GM19099 (cell line): ENCODE results near the gene IFT22.

Source experiments
- POLR2A ChIP-seq: IDR thresholded peaks from 3 replicates; pipeline ENCODE4 v1.6.1; 2011; ENCODE audit warnings: low read depth; ENCODE audit not compliant: insufficient read length; ENCODE audit errors: extremely low read depth

Gene IFT22

DNA sequence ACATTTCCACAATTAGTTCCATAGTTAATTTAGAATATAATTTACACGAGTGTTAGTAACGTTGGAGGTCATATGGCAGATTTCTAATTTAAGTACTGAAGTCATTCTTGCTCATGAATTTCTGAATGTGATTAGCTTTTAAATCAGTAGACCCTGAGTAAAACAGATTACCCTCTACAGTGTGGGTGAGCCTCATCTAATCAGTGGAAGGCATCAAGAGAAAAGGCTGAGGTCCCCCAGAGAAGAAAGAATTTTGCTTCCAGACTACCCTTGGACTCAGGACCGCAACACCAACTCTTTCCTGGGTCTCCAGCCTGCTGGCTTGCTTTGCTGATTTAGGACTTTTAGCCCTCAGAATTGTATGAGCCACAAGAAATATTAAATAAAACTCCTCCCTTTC, 33.2 kb downstream of the IFT22 start:
- no peak for TF ChIP-seq POLR2A

DNA sequence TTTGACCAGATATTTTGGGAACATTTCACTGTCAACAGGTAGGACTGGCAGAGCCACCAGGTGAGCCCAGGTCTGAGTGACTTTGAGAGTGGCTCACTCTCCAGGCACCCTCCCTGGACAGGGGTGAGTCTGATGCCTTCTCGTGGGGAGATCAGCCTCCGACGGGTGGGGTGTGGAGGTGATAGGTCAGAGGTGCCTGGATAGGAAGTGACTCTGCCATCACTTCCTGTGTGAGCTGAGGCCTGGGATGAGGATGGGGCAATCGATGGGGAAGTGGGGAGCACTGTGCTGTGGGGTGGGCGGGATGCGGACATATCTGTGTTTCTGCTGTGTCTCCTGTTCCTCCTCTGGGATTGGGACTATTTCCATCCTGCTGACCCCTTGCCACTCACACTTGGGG, 34.6 kb downstream of the IFT22 start:
- no peak for TF ChIP-seq POLR2A

- no peak for TF ChIP-seq POLR2A
Measured at GRCh38 chr7:101285171-101285570, 36.4 kb downstream of the IFT22 start.

DNA sequence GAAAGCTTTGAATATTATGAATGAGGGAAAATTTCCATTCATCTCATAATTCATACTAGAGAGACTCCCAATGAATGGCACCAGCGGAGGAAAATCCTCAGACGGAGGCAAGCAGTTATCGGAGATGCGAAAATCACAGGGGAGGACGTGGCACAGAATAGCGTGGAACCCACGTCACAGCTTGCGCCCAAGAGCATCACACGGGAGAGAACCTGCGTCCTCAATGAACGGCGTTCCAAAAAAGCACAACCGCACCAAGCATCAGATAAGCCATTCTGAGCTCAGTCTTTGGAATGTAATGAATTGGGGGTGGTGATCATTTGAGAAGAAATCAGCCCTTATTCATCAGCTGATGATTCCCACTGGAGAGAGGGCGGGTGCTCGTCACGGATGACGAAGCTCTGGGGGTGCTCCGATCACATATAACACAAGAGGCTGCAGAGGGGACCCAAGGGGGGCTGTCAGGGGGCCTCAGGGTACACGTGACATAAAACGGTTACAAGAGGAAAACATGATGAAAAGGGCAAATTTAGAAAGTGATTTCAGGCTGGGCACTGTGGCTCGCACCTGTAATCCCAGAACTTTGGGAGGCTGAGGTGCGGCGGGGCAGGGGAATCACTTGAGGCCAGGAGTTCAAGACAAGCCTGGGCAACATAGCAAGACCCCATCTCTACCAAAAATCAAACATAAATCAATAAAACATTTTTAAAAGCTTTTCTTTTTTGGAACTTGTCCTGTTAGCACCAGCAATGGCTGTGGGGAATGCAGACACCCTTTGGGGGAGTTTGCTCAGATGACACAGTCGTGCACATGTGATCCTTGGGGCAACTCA, 42.9 kb downstream of the IFT22 start:
- TF ChIP-seq POLR2A = no peak

GRCh38 chr7:101277155-101277554, 44.5 kb downstream of the IFT22 start:
- no peak for TF ChIP-seq POLR2A

DNA sequence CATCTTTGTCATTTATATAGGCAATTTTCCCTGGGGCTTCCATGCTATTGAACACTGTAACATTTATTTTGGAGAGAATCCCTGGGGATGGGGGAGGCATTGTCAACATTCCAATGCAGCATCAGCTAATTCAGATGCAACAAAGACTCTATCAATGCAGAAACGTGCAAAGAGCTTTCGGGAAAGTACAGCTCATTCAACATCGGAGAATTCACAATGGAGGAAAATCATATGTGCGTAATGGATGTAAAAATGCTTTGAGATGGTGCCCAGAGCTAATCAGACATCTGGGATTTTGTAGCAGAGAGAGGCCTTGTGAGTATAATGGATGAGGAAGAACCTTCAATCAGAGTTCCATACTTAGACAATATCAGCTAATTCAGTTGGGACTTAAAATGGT, 48.4 kb downstream of the IFT22 start:
- no peak for TF ChIP-seq POLR2A

- no peak for TF ChIP-seq POLR2A
Measured at GRCh38 chr7:101271021-101271420, 50.6 kb downstream of the IFT22 start.

- TF ChIP-seq POLR2A = no peak
Measured at GRCh38 chr7:101269664-101270063, 51.9 kb downstream of the IFT22 start.

GRCh38 chr7:101265622-101266516, 55.7 kb downstream of the IFT22 start:
- no peak for TF ChIP-seq POLR2A
